AG04450 (cell line): ENCODE measurements around the gene RGPD3. TPM values are rescaled to one million over a fixed set of nuclear protein-coding genes. Genes with fewer than 3 reads are reported as not detected.
A peak's percentile ranks its signal among the peaks of the same experiment; 100 is the strongest.
"Not testable (repeated sequence)": the region's sequence is repeated elsewhere in the genome, so short reads cannot be mapped to it uniquely, and the experiment has no call there.

Experiments used
- CTCF ChIA-PET: fragments of 300-600, 350-600 bp; formaldehyde crosslinking; extraction: SDS; loops from one replicate; lab custom pipeline; 2022; ENCODE audit warnings: antibody characterized with exemption, inconsistent platforms; lab: Charles Lee
- POLR2A ChIA-PET: fragments of 350-600 bp; formaldehyde crosslinking; extraction: SDS; loops from one replicate; lab custom pipeline; 2021; ENCODE audit warnings: antibody characterized with exemption, inconsistent platforms; lab: Yijun Ruan, JAX
- DNase-seq: peaks from one replicate; pipeline ENCODE4 v3.0.0-alpha.2; 2011; ENCODE audit warnings: low read depth, low spot score
- H3K27ac ChIP-seq: one replicate; pipeline ENCODE4 v1.5.1; 2012; ENCODE audit warnings: low read depth, low read length, control low read depth
- H3K27me3 ChIP-seq: one replicate; pipeline ENCODE4 v1.6.0; 2012; ENCODE audit warnings: low read length; ENCODE audit not compliant: control insufficient read depth, insufficient read depth
- H3K4me3 ChIP-seq: 2 replicates; pipeline ENCODE4 v1.5.1; 2011; ENCODE audit warnings: mild to moderate bottlenecking, low read depth, low read length, control low read depth
- H3K9me3 ChIP-seq: 2 replicates; pipeline ENCODE4 v1.5.1; 2012; ENCODE audit warnings: low read length; ENCODE audit not compliant: control insufficient read depth, insufficient read depth
- polyA minus RNA-seq: library from RNA; depleted of rRNA, polyadenylated mRNA; stranded (reverse); fragments of >200 nt; gene quantifications from 2 replicates; pipeline ENCODE4 v1.2.3, GENCODE V29; 2011; rRNA and poly(A)+ RNA removed
- polyA plus RNA-seq: library from polyadenylated mRNA; depleted of rRNA; stranded (reverse); fragments of >200 nt; gene quantifications from 2 replicates; pipeline ENCODE4 v1.2.3, GENCODE V29; 2011; rRNA removed
- TF ChIP-seq, protein P1 (sequence below): IDR thresholded peaks from 2 replicates; pipeline ENCODE4 v1.5.1; 2011; ENCODE audit warnings: low read depth, low read length, control low read depth, inconsistent platforms

Gene RGPD3
- polyA plus RNA-seq: 0.07 and 0.15 TPM in 2 replicates
- 0.09 and 0.22 TPM in 2 replicates for polyA minus RNA-seq

DNA sequence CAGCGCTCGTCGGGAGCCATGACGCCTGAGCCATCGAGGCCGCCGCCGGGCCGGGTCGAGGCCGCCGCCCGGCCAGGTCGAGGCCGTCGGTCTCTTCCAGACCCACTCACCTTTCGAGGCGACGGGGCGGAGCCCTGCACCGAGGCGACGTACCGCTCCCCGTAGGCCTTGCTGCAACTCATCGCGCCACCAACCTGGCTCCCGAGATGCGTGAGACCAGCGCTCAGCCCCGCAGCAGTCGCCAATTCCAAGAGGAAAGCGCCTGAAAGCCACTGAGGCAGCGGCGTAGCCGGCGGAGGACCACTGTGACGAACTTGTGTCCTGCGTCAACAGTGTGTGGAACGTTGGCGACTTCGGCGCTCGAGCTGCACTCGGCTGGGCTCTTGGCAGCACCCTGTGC is at the start of gene RGPD3:
Gene RGPD3, minus strand, starts transcription at position 307 of the 400 bp plus-strand sequence. Its CDS starts 125 bp downstream, at position 182.
- H3K27me3 ChIP-seq, DNase-seq: not testable (repeated sequence)

DNA sequence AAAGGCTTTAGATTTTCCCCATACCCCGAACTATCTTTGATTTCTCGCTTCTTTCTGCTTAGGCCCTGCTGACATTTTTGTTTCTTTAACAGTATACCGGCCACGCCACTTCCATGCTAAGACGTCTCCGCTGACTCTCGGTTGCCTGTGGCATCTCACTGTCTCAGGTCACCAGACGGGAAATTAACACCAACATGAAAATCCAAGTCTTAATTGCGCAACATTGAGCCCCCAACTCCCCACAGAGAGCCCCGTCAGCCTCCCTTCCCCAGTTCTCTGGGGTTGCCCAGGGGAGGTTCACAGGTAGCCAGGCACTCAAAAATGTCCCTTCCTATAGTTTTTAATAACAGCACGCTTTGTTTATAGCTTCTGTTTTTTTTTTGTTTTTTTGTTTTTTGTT is 49.1 kb upstream of the RGPD3 start:
- no peak for DNase-seq
- POLR2A ChIA-PET: no interaction called here
- H3K9me3 ChIP-seq: no peaks in the 10 kb centered on the region
- TF ChIP-seq, protein P1, sequence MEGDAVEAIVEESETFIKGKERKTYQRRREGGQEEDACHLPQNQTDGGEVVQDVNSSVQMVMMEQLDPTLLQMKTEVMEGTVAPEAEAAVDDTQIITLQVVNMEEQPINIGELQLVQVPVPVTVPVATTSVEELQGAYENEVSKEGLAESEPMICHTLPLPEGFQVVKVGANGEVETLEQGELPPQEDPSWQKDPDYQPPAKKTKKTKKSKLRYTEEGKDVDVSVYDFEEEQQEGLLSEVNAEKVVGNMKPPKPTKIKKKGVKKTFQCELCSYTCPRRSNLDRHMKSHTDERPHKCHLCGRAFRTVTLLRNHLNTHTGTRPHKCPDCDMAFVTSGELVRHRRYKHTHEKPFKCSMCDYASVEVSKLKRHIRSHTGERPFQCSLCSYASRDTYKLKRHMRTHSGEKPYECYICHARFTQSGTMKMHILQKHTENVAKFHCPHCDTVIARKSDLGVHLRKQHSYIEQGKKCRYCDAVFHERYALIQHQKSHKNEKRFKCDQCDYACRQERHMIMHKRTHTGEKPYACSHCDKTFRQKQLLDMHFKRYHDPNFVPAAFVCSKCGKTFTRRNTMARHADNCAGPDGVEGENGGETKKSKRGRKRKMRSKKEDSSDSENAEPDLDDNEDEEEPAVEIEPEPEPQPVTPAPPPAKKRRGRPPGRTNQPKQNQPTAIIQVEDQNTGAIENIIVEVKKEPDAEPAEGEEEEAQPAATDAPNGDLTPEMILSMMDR: no peak
- no peak overlapping the region for H3K4me3 ChIP-seq
- H3K27ac ChIP-seq: no peak overlapping the region
- peaks cover 3% of the 10 kb centered on the region for H3K27me3 ChIP-seq
- CTCF ChIA-PET: no interaction called here

More for the DNA sequence above, at the start of gene RGPD3:
- H3K27ac ChIP-seq, H3K4me3 ChIP-seq, H3K9me3 ChIP-seq, POLR2A ChIA-PET, CTCF ChIA-PET: not testable (repeated sequence)

DNA sequence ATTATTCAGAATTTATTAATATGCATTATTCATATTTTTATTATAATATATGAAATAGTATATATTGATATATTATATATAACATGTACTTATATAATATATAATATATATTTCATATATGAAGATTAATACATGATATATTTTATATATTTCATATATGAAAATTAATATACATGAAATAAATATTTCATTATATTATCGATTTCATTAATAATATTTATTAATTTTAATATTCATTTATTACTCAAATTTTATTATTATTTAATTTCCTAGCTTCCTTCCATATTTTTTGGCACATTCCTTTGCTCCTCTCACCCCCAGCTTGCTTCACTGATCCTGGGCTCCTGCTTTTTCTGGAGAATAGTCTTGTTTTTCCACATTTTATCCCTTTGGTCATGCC is 48.7 kb upstream of the RGPD3 start:
- no peak for DNase-seq
- TF ChIP-seq, protein P1: no peak
- ChIA-PET POLR2A (no interaction called here), CTCF (no interaction called here)
- Histone ChIP-seq H3K27ac (no peak overlapping the region), H3K9me3 (no peaks in the 10 kb centered on the region), H3K27me3 (peaks cover 3% of the 10 kb centered on the region), H3K4me3 (no peak overlapping the region)

- ChIA-PET CTCF (no interaction called here), POLR2A (no interaction called here)
- Histone ChIP-seq H3K27ac (no peak overlapping the region), H3K9me3 (no peaks in the 10 kb centered on the region), H3K27me3 (peaks cover 3% of the 10 kb centered on the region), H3K4me3 (no peak overlapping the region)
- DNase-seq: no peak
- TF ChIP-seq, protein P1: no peak
Observed at GRCh38 chr2:106516436-106516835, 48.2 kb upstream of the RGPD3 start.

- H3K4me3 ChIP-seq, POLR2A ChIA-PET, DNase-seq, CTCF ChIA-PET, H3K27ac ChIP-seq, H3K9me3 ChIP-seq, H3K27me3 ChIP-seq: not testable (repeated sequence)
Observed at GRCh38 chr2:106514827-106515226, 46.6 kb upstream of the RGPD3 start.

DNA sequence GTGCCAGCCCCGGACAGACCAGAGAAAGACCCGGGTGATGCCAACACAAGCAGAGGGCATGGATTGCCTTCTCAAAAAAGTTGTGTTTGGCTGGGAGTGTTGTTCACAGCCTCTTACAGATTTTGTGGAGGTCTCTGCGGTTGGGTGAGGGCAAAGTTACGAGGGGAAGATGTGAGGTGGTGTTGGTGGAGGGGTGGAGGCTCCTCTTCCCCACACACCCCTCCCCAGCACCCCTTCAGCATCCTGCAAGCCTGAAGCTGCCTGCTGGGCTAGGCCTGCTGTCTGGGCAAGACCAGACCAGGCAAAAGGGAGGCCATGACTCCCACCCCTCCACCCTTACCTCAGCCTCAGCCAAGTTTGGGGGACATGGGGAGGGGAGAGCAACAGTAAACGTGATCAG is 45.2 kb upstream of the RGPD3 start:
- H3K4me3 ChIP-seq, H3K27ac ChIP-seq, POLR2A ChIA-PET, CTCF ChIA-PET, H3K27me3 ChIP-seq, DNase-seq, H3K9me3 ChIP-seq: not testable (repeated sequence)

DNA sequence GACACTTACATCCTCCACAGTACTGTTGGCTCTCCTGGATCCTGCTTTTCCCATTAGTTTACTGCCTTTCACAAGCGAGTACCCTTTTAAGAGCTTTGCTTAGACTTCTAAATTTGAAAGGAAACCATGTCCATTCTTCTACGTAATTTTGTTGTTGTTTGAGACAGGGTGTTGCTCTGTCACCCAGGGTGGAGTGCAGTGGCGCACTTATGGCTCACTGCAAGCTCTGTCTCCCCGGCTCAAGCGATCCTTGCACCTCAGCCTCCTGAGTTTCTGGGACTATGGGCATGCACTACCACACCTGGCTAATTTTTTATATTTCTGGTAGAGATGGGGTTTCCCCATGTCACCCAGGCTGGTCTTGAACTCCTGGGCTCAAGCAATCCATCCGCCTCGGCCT is 43.7 kb upstream of the RGPD3 start:
- H3K27me3 ChIP-seq, H3K4me3 ChIP-seq, H3K27ac ChIP-seq, POLR2A ChIA-PET, DNase-seq, H3K9me3 ChIP-seq, CTCF ChIA-PET: not testable (repeated sequence)

DNA sequence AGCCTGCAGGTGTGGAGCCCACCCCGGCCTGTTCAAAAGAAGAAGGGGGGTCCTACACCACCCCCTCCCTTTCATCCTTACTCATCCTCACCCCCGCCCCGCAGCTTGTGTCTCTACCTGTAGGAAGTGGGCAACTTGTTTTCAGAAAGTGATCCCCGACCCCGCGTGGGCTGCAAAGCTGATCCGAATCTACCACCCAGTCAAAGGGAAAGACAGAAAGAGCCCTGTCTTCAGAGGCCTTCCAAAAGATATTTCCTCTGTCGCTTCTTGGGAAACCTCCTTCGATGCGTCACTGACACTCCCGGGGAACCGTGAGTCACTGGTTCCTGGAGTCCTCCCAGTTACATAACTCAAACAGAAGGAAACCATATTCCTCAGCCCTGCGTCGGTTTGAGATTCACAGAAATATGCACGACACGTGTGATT is 43.3 kb upstream of the RGPD3 start:
- H3K27ac ChIP-seq: not testable (repeated sequence)

GRCh38 chr2:106510791-106511190 is 42.6 kb upstream of the RGPD3 start:
- POLR2A ChIA-PET, DNase-seq, CTCF ChIA-PET: not testable (repeated sequence)

More for the DNA sequence above, 43.3 kb upstream of the RGPD3 start:
- H3K9me3 ChIP-seq, CTCF ChIA-PET, POLR2A ChIA-PET, H3K27me3 ChIP-seq, H3K4me3 ChIP-seq: not testable (repeated sequence)
- DNase-seq: peak; percentile 1

GRCh38 chr2:106509374-106509770 is 41.2 kb upstream of the RGPD3 start:
- POLR2A ChIA-PET, H3K4me3 ChIP-seq, H3K27me3 ChIP-seq, DNase-seq, CTCF ChIA-PET, H3K9me3 ChIP-seq, H3K27ac ChIP-seq: not testable (repeated sequence)

More at GRCh38 chr2:106510791-106511190, 42.6 kb upstream of the RGPD3 start:
- not testable (repeated sequence) for H3K4me3 ChIP-seq, H3K27ac ChIP-seq, H3K27me3 ChIP-seq, H3K9me3 ChIP-seq
